B cell (primary cell): ENCODE measurements around the gene ZNF831. TPM values are rescaled to one million over a fixed set of nuclear protein-coding genes. Genes with fewer than 3 reads are reported as not detected.

Experiments
- ATAC-seq: fragments of 200-7000 bp; cut with Tn5 transposase; one replicate; pipeline ENCODE4 v1.10.0; 2021; ENCODE audit warnings: low read depth, mild to moderate bottlenecking, moderate number of reproducible peaks, moderate library complexity
- CTCF ChIA-PET: fragments of 350-600 bp; sonication (Branson Sonifier 250); formaldehyde crosslinking; loops from one replicate; lab custom pipeline; 2021; ENCODE audit warnings: antibody characterized with exemption, inconsistent platforms; lab: Charles Lee
- POLR2A ChIA-PET: fragments of 350-600 bp; sonication (Branson Sonifier 250); formaldehyde crosslinking; loops from one replicate; lab custom pipeline; 2021; ENCODE audit warnings: antibody characterized with exemption; lab: Charles Lee
- DNase-seq: peaks from one replicate; pipeline ENCODE4 v3.0.0; 2013
- H2AFZ ChIP-seq: 2 replicates; pipeline ENCODE4 v1.6.1; 2012; ENCODE audit warnings: mild to moderate bottlenecking, low read depth, low read length; ENCODE audit not compliant: insufficient read depth, poor library complexity, severe bottlenecking
- H3K27ac ChIP-seq, 2 donors: 1 replicate in 1 of 2; 2 replicates in 1 of 2; pipeline ENCODE4 v1.5.1; 2012 to 2013; ENCODE audit warnings: low read length in 2 of 2, mild to moderate bottlenecking in 2 of 2, moderate library complexity in 1 of 2
- H3K27me3 ChIP-seq, 4 experiments: fragments of 200-600 bp in 1 of 4; sonication (generic) in 1 of 4; replicated peaks in 1 of 4; 1 replicate in 2 of 4; 2 replicates in 2 of 4; pipeline versions ENCODE4 v1.6.1 to v1.7.0; 2013 to 2016; ENCODE audit warnings: low read length in 3 of 4, mild to moderate bottlenecking in 2 of 4, mixed read lengths in 1 of 4, moderate library complexity in 1 of 4; ENCODE audit not compliant: insufficient read depth in 4 of 4, control insufficient read depth in 3 of 4; ENCODE audit errors: control extremely low read depth in 1 of 4
- H3K36me3 ChIP-seq, 2 experiments: replicated peaks in 1 of 2; 1 replicate in 1 of 2; 2 replicates in 1 of 2; pipeline versions ENCODE4 v1.6.1 to v1.7.1; 2013; ENCODE audit warnings: low read length in 1 of 2; ENCODE audit not compliant: insufficient read depth in 2 of 2, control insufficient read depth in 1 of 2; ENCODE audit errors: control extremely low read depth in 1 of 2, extremely low read depth in 1 of 2
- H3K4me1 ChIP-seq, 2 donors: fragments of 200-600 bp in 1 of 2; sonication (generic) in 1 of 2; 1 replicate in 1 of 2; 2 replicates in 1 of 2; pipeline versions ENCODE4 v1.5.1 to v1.6.1; 2013 to 2017; ENCODE audit warnings: low read length in 2 of 2; ENCODE audit not compliant: control insufficient read depth in 2 of 2, insufficient read depth in 2 of 2
- H3K4me2 ChIP-seq: replicated peaks from 2 replicates; pipeline ENCODE3; 2012; ENCODE audit warnings: mild to moderate bottlenecking, low read depth, low read length; ENCODE audit not compliant: poor library complexity, severe bottlenecking
- H3K4me3 ChIP-seq, 5 experiments: fragments of 200-600 bp in 1 of 5; sonication (generic) in 1 of 5; 1 replicate in 3 of 5; 2 replicates in 2 of 5; pipeline versions ENCODE4 v1.5.1 to v1.7.0; 2011 to 2016; ENCODE audit warnings: low read length in 4 of 5, mild to moderate bottlenecking in 4 of 5, low read depth in 2 of 5, control low read depth in 1 of 5, moderate library complexity in 1 of 5; ENCODE audit not compliant: insufficient read depth in 1 of 5; ENCODE audit errors: control extremely low read depth in 1 of 5, extremely low read depth in 1 of 5
- H3K79me2 ChIP-seq: fragments of 200-600 bp; sonication (generic); one replicate; pipeline ENCODE4 v1.6.0; 2016; ENCODE audit warnings: low read length; ENCODE audit not compliant: control insufficient read depth, insufficient read depth
- H3K9ac ChIP-seq: fragments of 200-600 bp; sonication (generic); 2 replicates; pipeline ENCODE4 v1.6.1; 2017; ENCODE audit warnings: mild to moderate bottlenecking, low read length, moderate library complexity
- H3K9me3 ChIP-seq, 3 donors: one replicate each; pipeline versions ENCODE4 v1.6.1 to v1.7.1; 2013; ENCODE audit warnings: low read length in 2 of 3; ENCODE audit not compliant: control insufficient read depth in 2 of 3, insufficient read depth in 1 of 3; ENCODE audit errors: control extremely low read depth in 1 of 3
- H4K20me1 ChIP-seq: 2 replicates; pipeline ENCODE4 v1.6.0; 2012; ENCODE audit warnings: mild to moderate bottlenecking, low read length; ENCODE audit not compliant: insufficient read depth, control insufficient read depth, poor library complexity, severe bottlenecking
- H3K27ac Mint-ChIP-seq: one replicate; pipeline ENCODE4 v1.8.0; 2021; ENCODE audit warnings: mixed read lengths
- H3K27me3 Mint-ChIP-seq: one replicate; pipeline ENCODE4 v1.8.0; 2021; ENCODE audit warnings: mixed read lengths
- H3K4me1 Mint-ChIP-seq: one replicate; pipeline ENCODE4 v1.8.0; 2021; ENCODE audit warnings: mixed read lengths
- H3K4me3 Mint-ChIP-seq: one replicate; pipeline ENCODE4 v1.8.0; 2021; ENCODE audit warnings: mixed read lengths
- H3K9me3 Mint-ChIP-seq: one replicate; pipeline ENCODE4 v1.8.0; 2022; ENCODE audit warnings: mixed read lengths; ENCODE audit not compliant: insufficient read depth
- EZH2 ChIP-seq: IDR thresholded peaks from 2 replicates; pipeline ENCODE4 v1.6.1; 2012; ENCODE audit warnings: borderline replicate concordance, low read depth, mild to moderate bottlenecking, moderate library complexity, low read length; ENCODE audit not compliant: insufficient read depth, poor library complexity, severe bottlenecking
- WGBS: methylation state at CpG from one replicate; pipeline ENCODE4 v1.1.5; 2013; ENCODE audit warnings: missing lambda C conversion rate; ENCODE audit not compliant: insufficient coverage; 5-methylcytosine and 5-hydroxymethylcytosine counted together
- intact Hi-C: fragments of 100-400 bp; cut with micrococcal nuclease; formaldehyde crosslinking; loops from one replicate; pipeline ENCODE4 v1.10.0; 2022
- polyA plus RNA-seq: library from polyadenylated mRNA; depleted of rRNA; stranded (reverse); fragments of >200 nt; gene quantifications from 2 replicates; pipeline ENCODE4 v1.2.3, GENCODE V29; 2012
- total RNA-seq, 2 donors: library from RNA; stranded (reverse); fragments of 120-200 nt in 1 of 2; gene quantifications; 1 replicate in 1 of 2; 2 replicates in 1 of 2; pipeline versions ENCODE4 v1.2.3 to v1.2.4, GENCODE V29; 2013 to 2022
- TF ChIP-seq, protein P1 (sequence below): fragments of 200-600 bp; IDR thresholded peaks from one replicate; pipeline ENCODE4 v1.8.0; 2022; ENCODE audit warnings: antibody characterized with exemption, mild to moderate bottlenecking

ZNF831 gene
- total and polyA plus RNA-seq, 2 donors (not counting 1 experiment from before 2014, with no cell fraction given) = 1.7 to 14.1 TPM

DNA sequence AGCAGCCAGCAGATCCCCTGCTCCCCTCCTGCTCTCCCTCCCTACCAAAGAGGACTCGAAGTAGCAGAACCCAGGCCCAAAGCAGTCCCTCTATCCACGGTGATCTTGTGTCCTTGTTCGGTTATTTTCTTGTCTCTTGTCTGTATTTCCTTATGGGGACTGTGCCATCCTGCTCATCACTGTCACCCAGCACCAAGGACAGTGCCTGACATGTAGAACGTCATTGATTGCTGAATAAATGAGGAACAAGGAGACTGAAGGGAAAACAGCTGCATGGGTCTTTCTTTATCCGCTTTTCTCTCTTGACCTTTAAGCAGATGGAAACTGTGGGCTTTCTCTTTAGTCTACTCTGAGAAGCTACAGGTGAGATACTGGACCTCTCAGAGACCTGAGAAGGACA is 29.4 kb upstream of the ZNF831 start:
- Histone ChIP-seq H3K4me3 (no peak overlapping the region), H3K4me1 (peaks cover 25% of the 10 kb centered on the region in 2 donors), H3K27ac (no peak overlapping the region), H3K79me2 (peaks cover 72% of the 10 kb centered on the region), H3K27me3 (no peaks in the 10 kb centered on the region), H3K9me3 (no peaks in the 10 kb centered on the region), H3K36me3 (peaks cover 2 to 3% of the 10 kb centered on the region in 2 experiments), H3K4me2 (no peak overlapping the region), H2AFZ (no peak overlapping the region), H4K20me1 (no peaks in the 10 kb centered on the region), H3K9ac (no peak overlapping the region)
- Mint-ChIP-seq H3K4me3 (no peak overlapping the region), H3K27ac (no peak overlapping the region), H3K27me3 (no peaks in the 10 kb centered on the region), H3K4me1 (peaks cover 67% of the 10 kb centered on the region), H3K9me3 (no peaks in the 10 kb centered on the region)
- TF ChIP-seq, protein P1, sequence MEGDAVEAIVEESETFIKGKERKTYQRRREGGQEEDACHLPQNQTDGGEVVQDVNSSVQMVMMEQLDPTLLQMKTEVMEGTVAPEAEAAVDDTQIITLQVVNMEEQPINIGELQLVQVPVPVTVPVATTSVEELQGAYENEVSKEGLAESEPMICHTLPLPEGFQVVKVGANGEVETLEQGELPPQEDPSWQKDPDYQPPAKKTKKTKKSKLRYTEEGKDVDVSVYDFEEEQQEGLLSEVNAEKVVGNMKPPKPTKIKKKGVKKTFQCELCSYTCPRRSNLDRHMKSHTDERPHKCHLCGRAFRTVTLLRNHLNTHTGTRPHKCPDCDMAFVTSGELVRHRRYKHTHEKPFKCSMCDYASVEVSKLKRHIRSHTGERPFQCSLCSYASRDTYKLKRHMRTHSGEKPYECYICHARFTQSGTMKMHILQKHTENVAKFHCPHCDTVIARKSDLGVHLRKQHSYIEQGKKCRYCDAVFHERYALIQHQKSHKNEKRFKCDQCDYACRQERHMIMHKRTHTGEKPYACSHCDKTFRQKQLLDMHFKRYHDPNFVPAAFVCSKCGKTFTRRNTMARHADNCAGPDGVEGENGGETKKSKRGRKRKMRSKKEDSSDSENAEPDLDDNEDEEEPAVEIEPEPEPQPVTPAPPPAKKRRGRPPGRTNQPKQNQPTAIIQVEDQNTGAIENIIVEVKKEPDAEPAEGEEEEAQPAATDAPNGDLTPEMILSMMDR = no peak
- TF ChIP-seq EZH2 = no peak
- intact Hi-C loops = no loop called here
- ChIA-PET CTCF (interaction anchor here (1.9 kb wide), 1 partner anchor 46 kb away, joined by 6 read pairs; no protein-coding TSS in a partner anchor), POLR2A (no interaction called here)
- ATAC-seq (no peak), DNase-seq (no peak)
- WGBS = 76% methylated on average over 5 of the region's 5 CpGs

DNA sequence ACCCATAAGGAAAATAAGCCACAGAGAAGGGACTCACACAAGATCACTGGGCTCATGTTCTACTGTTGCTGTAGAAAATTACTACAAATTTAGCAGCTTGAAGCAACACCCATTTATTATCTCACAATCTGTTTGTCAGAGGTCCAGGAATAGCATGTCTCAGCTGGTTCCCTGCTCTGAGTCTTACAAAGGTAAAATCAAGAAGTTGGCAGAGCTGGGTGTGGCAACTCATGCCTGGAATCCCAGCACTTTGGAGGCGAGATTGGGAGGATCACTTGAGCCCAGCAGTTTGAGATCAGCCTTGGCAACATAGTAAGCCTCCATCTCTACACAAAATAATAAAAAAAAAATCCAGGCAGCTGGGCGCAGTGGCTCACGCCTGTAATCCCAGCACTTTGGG is 28.5 kb upstream of the ZNF831 start:
- Mint-ChIP-seq H3K27ac (no peak overlapping the region), H3K4me3 (no peak overlapping the region), H3K4me1 (peaks cover 66% of the 10 kb centered on the region), H3K9me3 (no peaks in the 10 kb centered on the region), H3K27me3 (no peaks in the 10 kb centered on the region)
- peaks cover 24 to 33% of the 10 kb centered on the region in 2 donors for H3K4me1 ChIP-seq
- ChIA-PET CTCF (interaction anchor here (1.9 kb wide), 1 partner anchor 47 kb away, joined by 6 read pairs; no protein-coding TSS in a partner anchor), POLR2A (no interaction called here)
- no peaks in the 10 kb centered on the region for H3K9me3 ChIP-seq
- no peak overlapping the region for H3K4me3 ChIP-seq
- 56% methylated on average over 1 of the region's 3 CpGs for WGBS
- no peak overlapping the region for H3K4me2 ChIP-seq
- H4K20me1 ChIP-seq = no peaks in the 10 kb centered on the region
- ATAC-seq (no peak), DNase-seq (no peak)
- peaks cover 67% of the 10 kb centered on the region for H3K79me2 ChIP-seq
- H3K36me3 ChIP-seq = peaks cover 0 to 3% of the 10 kb centered on the region in 2 experiments
- TF ChIP-seq EZH2 = no peak
- TF ChIP-seq, protein P1 = no peak
- no peaks in the 10 kb centered on the region for H3K27me3 ChIP-seq
- H3K9ac ChIP-seq = no peak overlapping the region
- intact Hi-C loops = no loop called here
- no peak overlapping the region for H3K27ac ChIP-seq
- H2AFZ ChIP-seq = no peak overlapping the region
